HG03432 (cell line): ENCODE measurements around the gene SLC35F1.

ENCODE experiments used
- ATAC-seq: cut with Tn5 transposase; IDR thresholded peaks from one replicate; pipeline ENCODE4 v1.9.1; 2021; ENCODE audit warnings: mild to moderate bottlenecking, moderate library complexity; ENCODE audit not compliant: unreplicated experiment

SLC35F1 gene

GRCh38 chr6:118186672-118187567 is 279.9 kb downstream of the SLC35F1 start:
- ATAC-seq, result peak; percentile 68

GRCh38 chr6:118187568-118188164 is 280.6 kb downstream of the SLC35F1 start:
- ATAC-seq, result peak; percentile 53

- ATAC-seq, result no peak
These were observed 281.5 kb downstream of the SLC35F1 start for GRCh38 chr6:118188561-118188960.

- no peak for ATAC-seq
These were observed 290.5 kb downstream of the SLC35F1 start for GRCh38 chr6:118197539-118197938.

- no peak for ATAC-seq
These were observed 291.7 kb downstream of the SLC35F1 start for GRCh38 chr6:118198746-118199145.

- no peak for ATAC-seq
These were observed 293.1 kb downstream of the SLC35F1 start for GRCh38 chr6:118200160-118200559.

GRCh38 chr6:118202517-118202916 is 295.5 kb downstream of the SLC35F1 start:
- ATAC-seq, result no peak

GRCh38 chr6:118203545-118203944 is 296.5 kb downstream of the SLC35F1 start:
- ATAC-seq, result no peak

GRCh38 chr6:118206221-118206620 is 299.2 kb downstream of the SLC35F1 start:
- ATAC-seq, result no peak

GRCh38 chr6:118207947-118208346 is 300.9 kb downstream of the SLC35F1 start:
- ATAC-seq, result no peak

GRCh38 chr6:118212451-118213173 is 305.5 kb downstream of the SLC35F1 start:
- ATAC-seq, result no peak

GRCh38 chr6:118215269-118215668 is 308.2 kb downstream of the SLC35F1 start:
- no peak for ATAC-seq

- no peak for ATAC-seq
These were observed 309.7 kb downstream of the SLC35F1 start for GRCh38 chr6:118216751-118217150.

- ATAC-seq, result no peak
These were observed 311.1 kb downstream of the SLC35F1 start for GRCh38 chr6:118218156-118218555.

- ATAC-seq, result no peak
These were observed 313.5 kb downstream of the SLC35F1 start for GRCh38 chr6:118220429-118221128.

GRCh38 chr6:118223316-118223715 is 316.3 kb downstream of the SLC35F1 start:
- ATAC-seq, result no peak

- ATAC-seq, result no peak
These were observed 321.8 kb downstream of the SLC35F1 start for GRCh38 chr6:118228886-118229285.

GRCh38 chr6:118240878-118241528 is 333.9 kb downstream of the SLC35F1 start:
- peak; percentile 81 for ATAC-seq

GRCh38 chr6:118246406-118246805 is 339.3 kb downstream of the SLC35F1 start:
- ATAC-seq, result no peak

- ATAC-seq, result no peak
These were observed 341.1 kb downstream of the SLC35F1 start for GRCh38 chr6:118248171-118248570.
